K562 (cell line): ENCODE results near the gene SYN1. TPM values are rescaled to one million over a fixed set of nuclear protein-coding genes. Genes with fewer than 3 reads are reported as not detected.

Source experiments
- ATAC-seq: fragments of 200-7000 bp; cut with Tn5 transposase; 3 replicates; pipeline ENCODE4 v1.9.1; 2020; ENCODE audit warnings: moderate library complexity
- BruUV-seq: library from RNA; stranded (reverse); fragments of 400-500 nt; replicated peaks from 2 replicates; lab custom pipeline; 2021; lab: Mats Ljungman, UMichigan
- CTCF ChIA-PET: fragments of 300-600 bp; formaldehyde crosslinking; extraction: SDS; loops from one replicate; lab custom pipeline; 2021; ENCODE audit warnings: low intra/inter-chr PET ratio; lab: Yijun Ruan, JAX
- POLR2A ChIA-PET: fragments of 300-600, 350-650 bp; sonication (Branson Sonifier 250); formaldehyde crosslinking; extraction: SDS; loops from one replicate; lab custom pipeline; 2021; ENCODE audit warnings: antibody characterized with exemption, inconsistent platforms; lab: Yijun Ruan, JAX
- DNase-seq, 4 experiments: peaks; one replicate each; pipeline versions ENCODE4 v3.0.0 to v3.0.0-alpha.2; 2011 to 2018; ENCODE audit warnings: low spot score in 3 of 4, mixed read lengths in 3 of 4; ENCODE audit errors: extremely low read depth in 1 of 4
- FAIRE-seq: peaks from 2 replicates; lab custom pipeline; 2011; peaks lifted over from hg19 to GRCh38; lab: Jason Lieb, UNC
- H2AFZ ChIP-seq: 2 replicates; pipeline ENCODE4 v1.6.0; 2011; ENCODE audit warnings: low read depth, low read length, control low read depth, inconsistent platforms
- H3K27ac ChIP-seq: fragments of 200-600 bp; 3 replicates; pipeline ENCODE4 v1.8.0; 2011; ENCODE audit warnings: low read depth, mild to moderate bottlenecking, control low read depth, inconsistent platforms, low read length, moderate library complexity, mixed read lengths; ENCODE audit errors: extremely low read depth
- H3K27me3 ChIP-seq, 2 experiments: fragments of 300-600 bp in 1 of 2; 2 replicates in 1 of 2; 3 replicates in 1 of 2; pipeline versions ENCODE4 v1.6.0 to v1.8.0; 2011; ENCODE audit warnings: inconsistent platforms in 2 of 2, low read length in 2 of 2, mild to moderate bottlenecking in 1 of 2, mixed read lengths in 1 of 2, moderate library complexity in 1 of 2; ENCODE audit not compliant: control insufficient read depth in 2 of 2, insufficient read depth in 2 of 2
- H3K36me3 ChIP-seq: fragments of 300-600 bp; 3 replicates; pipeline ENCODE4 v1.8.0; 2011; ENCODE audit warnings: mild to moderate bottlenecking, low read length, inconsistent platforms; ENCODE audit not compliant: control insufficient read depth, insufficient read depth
- H3K4me1 ChIP-seq, 2 experiments: fragments of 200-600 bp in 1 of 2; replicated peaks in 1 of 2; 2 replicates in 1 of 2; 3 replicates in 1 of 2; pipeline versions ENCODE4 v1.5.1 to v1.8.0; 2011; ENCODE audit warnings: inconsistent platforms in 2 of 2, low read length in 2 of 2, mild to moderate bottlenecking in 1 of 2, mixed read lengths in 1 of 2, moderate library complexity in 1 of 2; ENCODE audit not compliant: control insufficient read depth in 2 of 2, insufficient read depth in 2 of 2
- H3K4me2 ChIP-seq: 2 replicates; pipeline ENCODE4 v1.6.1; 2011; ENCODE audit warnings: low read length, control low read depth, inconsistent platforms, mixed read lengths; ENCODE audit not compliant: insufficient read depth
- H3K4me3 ChIP-seq: fragments of 200-600 bp; sonication (generic), shearing (Covaris generic); 2 replicates; pipeline ENCODE4 v1.5.1; 2016; ENCODE audit warnings: control low read depth, inconsistent platforms
- H3K79me2 ChIP-seq: fragments of 200-600 bp; 3 replicates; pipeline ENCODE4 v1.8.0; 2011; ENCODE audit warnings: low read length, inconsistent platforms; ENCODE audit not compliant: control insufficient read depth, insufficient read depth
- H3K9ac ChIP-seq, 2 experiments: 2 replicates each; pipeline versions ENCODE4 v1.6.0 to v1.6.1; 2011; ENCODE audit warnings: low read depth in 2 of 2, low read length in 2 of 2, control low read depth in 1 of 2, inconsistent platforms in 1 of 2, mild to moderate bottlenecking in 1 of 2, mixed read lengths in 1 of 2; ENCODE audit not compliant: insufficient read depth in 1 of 2
- H3K9me1 ChIP-seq: one replicate; pipeline ENCODE4 v1.6.0; 2011; ENCODE audit warnings: inconsistent platforms, mild to moderate bottlenecking, low read length, moderate library complexity; ENCODE audit not compliant: control insufficient read depth, insufficient read depth
- H3K9me3 ChIP-seq: replicated peaks from 2 replicates; pipeline ENCODE4 v1.5.1; 2011; ENCODE audit warnings: low read depth, low read length, inconsistent platforms; ENCODE audit not compliant: control insufficient read depth, insufficient read depth
- H4K20me1 ChIP-seq: replicated peaks from 2 replicates; pipeline ENCODE4 v1.6.1; 2011; ENCODE audit warnings: low read length, inconsistent platforms, mixed read lengths; ENCODE audit not compliant: control insufficient read depth, insufficient read depth
- NFYB ChIP-seq: IDR thresholded peaks from 2 replicates; pipeline ENCODE4 v1.6.1; 2011; ENCODE audit warnings: mild to moderate bottlenecking, moderate library complexity; ENCODE audit not compliant: insufficient read length; ENCODE audit errors: extremely low read depth
- PCBP1 ChIP-seq: fragments of 200-400 bp; formaldehyde crosslinking; IDR thresholded peaks from 2 replicates; pipeline ENCODE4 v1.6.1; 2018; ENCODE audit warnings: mild to moderate bottlenecking, low read depth, low read length; ENCODE audit not compliant: poor library complexity, severe bottlenecking
- TAL1 ChIP-seq: fragments of 450-650 bp; IDR thresholded peaks from 2 replicates; pipeline ENCODE4 v1.6.1; 2016; ENCODE audit warnings: mild to moderate bottlenecking
- WHSC1 ChIP-seq: IDR thresholded peaks from one replicate; pipeline ENCODE4 v1.6.1; 2012; ENCODE audit warnings: low read length, control low read depth, inconsistent platforms
- ZNF449 ChIP-seq: fragments of 250-450 bp; sonication (Bioruptor Pico); IDR thresholded peaks from 2 replicates; pipeline ENCODE4 v1.8.0; 2022; ENCODE audit warnings: moderate library complexity, mild to moderate bottlenecking, inconsistent platforms
- WGBS: fragments of 100-300 bp; shearing (Covaris generic); methylation state at CpG from one replicate; pipeline ENCODE4 v1.1.6; 2016; ENCODE audit warnings: low coverage, mixed read lengths; ENCODE audit not compliant: insufficient coverage; ENCODE audit errors: missing lambda C conversion rate; 5-methylcytosine and 5-hydroxymethylcytosine counted together
- in situ Hi-C: fragments of 300-500 bp; cut with MboI; formaldehyde crosslinking; loops from 4 replicates; pipeline ENCODE4 v1.15.0; 2018; ENCODE audit warnings: inconsistent platforms, mixed read lengths
- intact Hi-C: fragments of 100-400 bp; cut with micrococcal nuclease; formaldehyde crosslinking; loops from 2 replicates; pipeline ENCODE4 v1.14.2; 2022
- polyA plus RNA-seq, 8 experiments: library from polyadenylated mRNA; depleted of rRNA in 4 of 8; stranded (reverse) in 5 of 8; unstranded in 3 of 8; fragments of >200 nt; fragmentation: Nextera tagmentation in 2 of 8; fragmentation: Illumina TruSeq in 1 of 8; extraction: Ambion mirVana in 2 of 8; extraction: Trizol in 1 of 8; gene quantifications; 2 replicates each; pipeline versions ENCODE4 v1.2.1 to v1.2.3, GENCODE V29; 2011 to 2014; ENCODE audit warnings: inconsistent platforms in 1 of 8, missing spikeins in 1 of 8
- total RNA-seq, 7 experiments: library from RNA; depleted of rRNA in 6 of 7; stranded (reverse); fragments of >200 nt in 6 of 7; fragmentation: Illumina TruSeq in 2 of 7; extraction: Trizol in 2 of 7; gene quantifications; 2 replicates each; pipeline versions ENCODE4 v1.2.1 to v1.2.3, GENCODE V29; 2011 to 2021; ENCODE audit warnings: low replicate concordance in 1 of 7

SYN1 gene
- total and polyA plus RNA-seq, 9 of the 15 experiments (the other 6 are each of a cell fraction or from before 2014, with no cell fraction given) = 0.01 to 0.28 (median 0.18) TPM; not detected in 2

- ChIA-PET CTCF (no interaction called here), POLR2A (no interaction called here)
- TF ChIP-seq PCBP1 = no peak
- no peak for TF ChIP-seq NFYB
- no peak for TF ChIP-seq ZNF449 (CRISPR knock-in tag)
- no peak for TF ChIP-seq WHSC1
- TF ChIP-seq TAL1 = no peak
- Histone ChIP-seq H2AFZ (no peak overlapping the region), H3K9me1 (no peaks in the 10 kb centered on the region), H3K27me3 (peaks cover 0 to under 1% of the 10 kb centered on the region in 2 experiments; a peak in 1 of 5 replicates), H3K27ac (no peak overlapping the region), H3K9ac (no peak overlapping the region), H3K79me2 (no peaks in the 10 kb centered on the region), H3K4me2 (no peak overlapping the region), H3K36me3 (peaks cover 17% of the 10 kb centered on the region; the same call in 1 of the 3 replicates), H3K9me3 (no peaks in the 10 kb centered on the region), H3K4me3 (no peak overlapping the region), H3K4me1 (peaks cover 11% of the 10 kb centered on the region in 2 experiments), H4K20me1 (no peaks in the 10 kb centered on the region; the same call in 1 of the 2 replicates)
- WGBS = 79% methylated on average over 5 of the region's 5 CpGs
- ATAC-seq (no peak), DNase-seq (no peak), FAIRE-seq (no peak)
- intact Hi-C loops = no loop called here
- in situ Hi-C loops = no loop called here
- BruUV-seq = no TSS peak
Measured at GRCh38 chrX:47631676-47632075, 12.0 kb upstream of the SYN1 start.
